Pancreas (tissue), 10 donors: ENCODE data around the gene ZMIZ1. TPM values are rescaled to one million over a fixed set of nuclear protein-coding genes. Genes with fewer than 3 reads are reported as not detected.
A peak's percentile ranks its signal among the peaks of the same experiment; 100 is the strongest.

Experiments
- ATAC-seq, 4 donors: fragments of 200-7000 bp; cut with Tn5 transposase; one replicate each; pipeline versions ENCODE4 v1.8.0 to v1.9.1; 2020; ENCODE audit warnings: mild to moderate bottlenecking in 4 of 4, moderate library complexity in 4 of 4
- DNase-seq, 6 donors: peaks; one replicate each; pipeline ENCODE4 v3.0.0-alpha.2; 2020
- FAIRE-seq: peaks from 2 replicates; lab custom pipeline; 2012; peaks lifted over from hg19 to GRCh38; lab: Jason Lieb, UNC
- H3K27ac ChIP-seq, 4 donors: fragments of 200-600 bp; sonication (generic); 1 replicate in 3 of 4; 2 replicates in 1 of 4; pipeline versions ENCODE4 v1.5.0 to v1.8.0; 2020
- H3K27me3 ChIP-seq, 4 donors: fragments of 200-600 bp; one replicate each; pipeline ENCODE4 v1.8.0; 2021
- H3K36me3 ChIP-seq, 3 donors: fragments of 200-600 bp; sonication (generic) in 1 of 3; one replicate each; pipeline versions ENCODE4 v1.5.0 to v1.8.0; 2020 to 2021
- H3K4me1 ChIP-seq, 3 donors: fragments of 200-600 bp; one replicate each; pipeline ENCODE4 v1.8.0; 2021
- H3K4me3 ChIP-seq, 4 donors: fragments of 200-600 bp; sonication (generic) in 2 of 4; one replicate each; pipeline versions ENCODE4 v1.5.0 to v1.8.0; 2020 to 2021
- H3K9me3 ChIP-seq, 4 donors: fragments of 200-600 bp; one replicate each; pipeline ENCODE4 v1.8.0; 2021
- WGBS, 2 donors: extraction: QIAGEN DNeasy Blood & Tissue Kit; methylation state at CpG; one replicate each; pipeline ENCODE4 v1.1.7; 2013; 5-methylcytosine and 5-hydroxymethylcytosine counted together
- intact Hi-C, 3 donors: fragments of 100-400 bp; cut with DNase I; formaldehyde crosslinking; loops; one replicate each; pipeline versions ENCODE4 v1.11.1 to v1.14.2; 2022
- polyA plus RNA-seq, 2 donors: library from polyadenylated mRNA; stranded (reverse); fragments of 200-250 nt; gene quantifications; one replicate each; pipeline ENCODE4 v1.2.3, GENCODE V29; 2013
- total RNA-seq, 6 donors: library from RNA; stranded (reverse); fragmentation: NEBNext Ultra II Directional in 4 of 6; extraction: Animal tissue kit (Norgen Biotek cat#: 25700) in 4 of 6; gene quantifications; one replicate each; pipeline versions ENCODE4 v1.2.1 to v1.2.4, GENCODE V29; 2021 to 2023
- TF ChIP-seq, protein P1 (sequence below), 4 donors: fragments of 200-600 bp; sonication (generic) in 3 of 4; IDR thresholded peaks; one replicate each; pipeline versions ENCODE4 v1.5.0 to v1.8.0; 2021; ENCODE audit warnings: antibody characterized with exemption in 4 of 4
- donor health status: healthy with polysubstance abuse.
- donor health status: DM: no; HTN: no; CAD: no; lungs with moderate emphysema.
- donor health status: DM: no; HTN: no; CAD: no.
- donor health status: control.
- donor health status: control.
- donor health status: Bipolar disorder and iron deficiency.
- donor health status: DM: yes; HTN: yes; CAD: no.
- donor health status: DM: no; HTN: no; CAD: no.
- donor health status: DM: no; HTN: no; CAD: no.
- donor health status: DM: yes; HTN: yes; CAD: no.

Gene ZMIZ1
- total and polyA plus RNA-seq, 8 donors, result 14.5 to 45.0 (median 21.9) TPM

DNA sequence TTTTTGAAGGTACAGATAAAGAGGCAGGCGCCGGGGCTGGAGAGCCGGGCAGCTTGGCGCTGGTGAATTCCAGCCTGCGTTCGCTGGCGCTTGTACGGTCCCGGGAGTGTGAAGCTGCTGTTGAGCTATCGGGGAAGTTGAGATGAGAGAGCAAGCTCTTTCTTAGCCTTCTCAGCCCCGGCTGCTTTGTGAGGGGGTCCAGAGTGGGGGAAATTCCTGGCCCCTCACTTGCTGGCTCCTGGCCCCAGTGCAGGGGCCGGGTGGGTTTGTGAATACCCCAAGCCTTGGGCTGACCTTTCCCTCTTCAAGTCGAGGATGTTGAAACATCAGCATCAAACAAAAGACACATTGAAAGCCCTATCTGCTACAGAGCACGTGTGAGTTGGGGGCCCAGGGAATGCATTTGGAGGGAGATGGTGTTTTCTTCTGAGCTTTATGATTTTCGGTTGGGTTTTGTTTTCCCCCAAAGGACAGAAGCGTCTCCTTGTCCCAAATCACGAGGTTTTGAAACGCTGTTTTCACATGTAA is 2.7 kb downstream of the ZMIZ1 start:
- Histone ChIP-seq H3K4me3 (peak overlapping the region; percentile 62 to 87 (median 72)), H3K36me3 (no peaks in the 10 kb centered on the region), H3K9me3 (no peaks in the 10 kb centered on the region), H3K27ac (peak overlapping the region; percentile 93 to 96 (median 94)), H3K4me1 (peaks cover 47 to 55% (median 54%) of the 10 kb centered on the region in 3 donors), H3K27me3 (no peaks in the 10 kb centered on the region)
- FAIRE-seq (no peak), ATAC-seq (no peak), DNase-seq (no peak)
- 4 to 5% methylated on average over 18 of the region's 18 CpGs for WGBS, 2 donors
- intact Hi-C loops, result loop anchor here in 2 of 3 donors (5.0 to 10.0 kb wide), 3 partner anchors 41 to 123 kb away; no protein-coding TSS in a partner anchor
- TF ChIP-seq, protein P1, sequence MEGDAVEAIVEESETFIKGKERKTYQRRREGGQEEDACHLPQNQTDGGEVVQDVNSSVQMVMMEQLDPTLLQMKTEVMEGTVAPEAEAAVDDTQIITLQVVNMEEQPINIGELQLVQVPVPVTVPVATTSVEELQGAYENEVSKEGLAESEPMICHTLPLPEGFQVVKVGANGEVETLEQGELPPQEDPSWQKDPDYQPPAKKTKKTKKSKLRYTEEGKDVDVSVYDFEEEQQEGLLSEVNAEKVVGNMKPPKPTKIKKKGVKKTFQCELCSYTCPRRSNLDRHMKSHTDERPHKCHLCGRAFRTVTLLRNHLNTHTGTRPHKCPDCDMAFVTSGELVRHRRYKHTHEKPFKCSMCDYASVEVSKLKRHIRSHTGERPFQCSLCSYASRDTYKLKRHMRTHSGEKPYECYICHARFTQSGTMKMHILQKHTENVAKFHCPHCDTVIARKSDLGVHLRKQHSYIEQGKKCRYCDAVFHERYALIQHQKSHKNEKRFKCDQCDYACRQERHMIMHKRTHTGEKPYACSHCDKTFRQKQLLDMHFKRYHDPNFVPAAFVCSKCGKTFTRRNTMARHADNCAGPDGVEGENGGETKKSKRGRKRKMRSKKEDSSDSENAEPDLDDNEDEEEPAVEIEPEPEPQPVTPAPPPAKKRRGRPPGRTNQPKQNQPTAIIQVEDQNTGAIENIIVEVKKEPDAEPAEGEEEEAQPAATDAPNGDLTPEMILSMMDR (IDR thresholded peaks at IDR 0.05), result no peak

DNA sequence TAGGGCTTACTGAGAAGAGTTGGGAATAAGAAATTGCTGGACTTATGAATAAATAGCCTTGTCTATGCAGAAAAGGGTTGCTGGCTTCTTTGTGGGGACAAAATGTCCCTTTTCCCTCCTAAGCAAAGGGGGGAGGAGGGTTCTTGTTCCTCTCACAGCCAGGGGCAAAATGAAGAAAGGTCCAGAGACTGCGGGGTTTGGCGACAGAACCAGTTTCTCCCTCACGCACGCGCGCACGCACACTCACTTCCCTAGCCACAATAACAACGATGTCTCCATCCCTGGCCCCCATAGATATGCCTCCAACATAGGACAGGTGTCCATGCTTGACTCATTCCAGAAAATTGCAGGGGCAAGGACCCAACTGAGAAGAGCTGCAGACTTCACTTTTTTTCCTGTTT is 3.3 kb downstream of the ZMIZ1 start:
- ATAC-seq, result no peak
- peak overlapping the region; percentile 93 to 96 (median 94) for H3K27ac ChIP-seq
- no peaks in the 10 kb centered on the region for H3K36me3 ChIP-seq
- intact Hi-C loops, result loop anchor here in 2 of 3 donors (5.0 to 10.0 kb wide), 3 partner anchors 40 to 123 kb away; no protein-coding TSS in a partner anchor
- no peak for FAIRE-seq
- H3K27me3 ChIP-seq, result no peaks in the 10 kb centered on the region
- DNase-seq, result no peak
- WGBS, 2 donors, result 51 to 56% methylated on average over 8 of the region's 8 CpGs
- H3K4me1 ChIP-seq, result peaks cover 52 to 60% (median 60%) of the 10 kb centered on the region in 3 donors
- H3K9me3 ChIP-seq, result no peaks in the 10 kb centered on the region
- peak overlapping the region in 2 of 4 donors; percentile 64 to 87 for H3K4me3 ChIP-seq
- TF ChIP-seq, protein P1 (IDR thresholded peaks at IDR 0.05), result no peak

DNA sequence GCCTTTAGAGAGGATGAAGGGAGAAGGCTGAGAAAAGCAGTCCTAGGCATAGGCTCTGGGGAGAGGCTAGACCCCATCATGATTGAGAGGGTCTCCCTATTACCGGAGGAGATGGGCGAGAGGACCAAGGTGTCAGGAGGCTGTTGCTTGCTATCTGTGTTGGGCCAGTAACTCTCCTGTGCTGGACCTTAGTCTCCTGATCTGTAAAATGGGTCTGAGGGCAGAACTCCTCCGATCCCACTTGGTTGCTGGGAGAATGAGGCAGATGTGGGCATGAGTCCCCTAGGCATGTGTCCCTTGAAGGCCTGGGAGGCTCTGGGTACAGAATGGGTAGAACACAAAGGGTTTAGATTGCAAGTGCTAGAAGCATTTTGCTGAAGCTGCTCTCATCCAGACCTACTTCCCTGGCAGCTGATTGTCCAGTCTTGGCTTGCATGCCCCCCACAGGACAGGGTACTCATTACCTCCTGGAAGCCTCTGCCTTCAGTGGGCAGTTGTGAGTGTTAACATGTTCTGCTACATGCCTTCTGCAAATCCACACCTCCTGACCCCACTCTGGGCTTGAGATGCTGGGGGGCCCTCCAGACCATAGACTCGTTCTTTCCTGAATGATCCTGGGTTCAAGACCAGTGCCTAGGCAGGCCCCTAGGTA is 4.4 kb downstream of the ZMIZ1 start:
- TF ChIP-seq, protein P1 (IDR thresholded peaks at IDR 0.05), result no peak
- peak overlapping the region in 3 of 4 donors; percentile 93 to 96 (median 94) for H3K27ac ChIP-seq
- intact Hi-C loops, result loop anchor here in 2 of 3 donors (5.0 to 10.0 kb wide), 3 partner anchors 39 to 122 kb away; no protein-coding TSS in a partner anchor
- H3K36me3 ChIP-seq, result no peaks in the 10 kb centered on the region
- ATAC-seq, result no peak
- no peak overlapping the region for H3K4me3 ChIP-seq
- peaks cover 58 to 68% (median 58%) of the 10 kb centered on the region in 3 donors for H3K4me1 ChIP-seq
- WGBS, 2 donors, result 87 to 93% methylated on average over 4 of the region's 4 CpGs
- no peaks in the 10 kb centered on the region for H3K27me3 ChIP-seq
- H3K9me3 ChIP-seq, result no peaks in the 10 kb centered on the region
- DNase-seq, result no peak
- FAIRE-seq, result no peak

DNA sequence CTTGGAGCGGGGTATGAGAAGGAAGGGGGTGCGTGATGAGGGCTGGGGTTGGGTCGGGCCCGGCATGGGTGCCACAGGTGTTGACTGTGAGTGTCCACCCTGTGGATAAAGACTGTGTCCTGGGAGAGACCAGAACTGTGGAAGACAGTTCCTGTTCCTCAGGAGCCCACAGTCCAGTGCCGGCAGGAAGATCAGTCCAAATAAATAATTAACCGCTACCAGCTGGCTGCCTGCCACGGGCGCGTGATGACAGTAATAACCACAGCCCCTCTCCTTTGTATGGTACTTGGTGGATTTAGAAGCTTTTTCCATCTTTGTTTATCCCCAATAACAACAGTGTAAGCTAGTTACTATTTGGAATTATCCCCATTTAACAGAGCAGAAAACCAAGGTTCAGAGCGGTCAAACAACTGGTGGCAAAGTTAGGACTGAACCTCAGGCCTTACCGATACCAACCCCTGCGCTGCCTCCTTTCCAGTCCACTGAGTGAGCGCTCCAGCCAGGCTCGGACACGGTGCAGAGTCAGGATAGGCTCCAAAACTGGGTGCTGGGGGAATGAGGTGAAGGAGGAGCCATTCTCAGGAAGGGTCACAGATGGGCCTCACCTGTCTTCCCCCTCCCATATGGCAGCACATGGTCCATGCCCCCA is 5.1 kb downstream of the ZMIZ1 start:
- no peaks in the 10 kb centered on the region for H3K9me3 ChIP-seq
- H3K27ac ChIP-seq, result peak overlapping the region; percentile 52 to 94 (median 80)
- H3K4me3 ChIP-seq, result peak overlapping the region in 2 of 4 donors; percentile 9 to 10
- no peak for FAIRE-seq
- 18 to 27% methylated on average over 15 of the region's 15 CpGs for WGBS, 2 donors
- intact Hi-C loops, result loop anchor here in 2 of 3 donors (5.0 to 10.0 kb wide), 3 partner anchors 38 to 121 kb away; no protein-coding TSS in a partner anchor
- H3K27me3 ChIP-seq, result no peaks in the 10 kb centered on the region
- DNase-seq, result peak; percentile 60 to 85 (median 74)
- H3K36me3 ChIP-seq, result no peaks in the 10 kb centered on the region
- ATAC-seq, result peak in 2 of 4 donors; percentile 1 to 2
- peaks cover 61 to 75% (median 63%) of the 10 kb centered on the region in 3 donors for H3K4me1 ChIP-seq
- TF ChIP-seq, protein P1 (IDR thresholded peaks at IDR 0.05), result no peak
